H9 (cell line): ENCODE results near the gene SORCS2. TPM values are rescaled to one million over a fixed set of nuclear protein-coding genes. Genes with fewer than 3 reads are reported as not detected.

Source experiments
- DNase-seq: peaks from one replicate; pipeline ENCODE4 v3.0.0-alpha.2; 2017
- H2AFZ ChIP-seq: one replicate; pipeline ENCODE4 v1.6.1; 2013; ENCODE audit warnings: mild to moderate bottlenecking, low read length, control low read depth, moderate library complexity
- H2AK5ac ChIP-seq: 2 replicates; pipeline ENCODE4 v1.6.1; 2013; ENCODE audit warnings: low read length, control low read depth, mixed read lengths; ENCODE audit not compliant: insufficient read length
- H2BK120ac ChIP-seq: one replicate; pipeline ENCODE4 v1.6.1; 2013; ENCODE audit warnings: low read depth, mild to moderate bottlenecking, low read length, control low read depth, inconsistent platforms; ENCODE audit not compliant: poor library complexity, severe bottlenecking
- H2BK12ac ChIP-seq: 2 replicates; pipeline ENCODE4 v1.6.1; 2013; ENCODE audit warnings: low read length, control low read depth, mixed read lengths, low read depth; ENCODE audit not compliant: insufficient read length
- H2BK15ac ChIP-seq: 2 replicates; pipeline ENCODE4 v1.6.1; 2013; ENCODE audit warnings: low read depth, low read length, control low read depth
- H2BK20ac ChIP-seq: one replicate; pipeline ENCODE4 v1.6.1; 2013; ENCODE audit warnings: low read depth, mild to moderate bottlenecking, low read length, control low read depth, inconsistent platforms; ENCODE audit not compliant: poor library complexity, severe bottlenecking
- H2BK5ac ChIP-seq: 2 replicates; pipeline ENCODE4 v1.6.1; 2013; ENCODE audit warnings: low read length, control low read depth, mixed read lengths; ENCODE audit not compliant: insufficient read length
- H3K14ac ChIP-seq: 2 replicates; pipeline ENCODE4 v1.6.1; 2013; ENCODE audit warnings: low read length, control low read depth; ENCODE audit not compliant: insufficient read depth
- H3K18ac ChIP-seq: 2 replicates; pipeline ENCODE4 v1.6.1; 2013; ENCODE audit warnings: low read depth, mild to moderate bottlenecking, mixed read lengths, low read length, control low read depth; ENCODE audit not compliant: insufficient read length
- H3K23ac ChIP-seq: 2 replicates; pipeline ENCODE4 v1.6.1; 2013; ENCODE audit warnings: low read length, control low read depth, mixed read lengths, low read depth; ENCODE audit not compliant: insufficient read length
- H3K23me2 ChIP-seq: 2 replicates; pipeline ENCODE4 v1.6.1; 2013; ENCODE audit warnings: low read depth, mild to moderate bottlenecking, mixed read lengths, low read length, control low read depth; ENCODE audit not compliant: insufficient read length, poor library complexity, severe bottlenecking
- H3K27ac ChIP-seq: 2 replicates; pipeline ENCODE4 v1.5.1; 2013; ENCODE audit warnings: low read length, control low read depth, mixed read lengths, low read depth; ENCODE audit not compliant: insufficient read length
- H3K27me3 ChIP-seq: 2 replicates; pipeline ENCODE4 v1.6.1; 2013; ENCODE audit warnings: low read length, control low read depth, inconsistent platforms; ENCODE audit not compliant: insufficient read depth
- H3K4ac ChIP-seq: 2 replicates; pipeline ENCODE4 v1.6.1; 2013; ENCODE audit warnings: low read depth, mild to moderate bottlenecking, control low read depth, inconsistent platforms, low read length, moderate library complexity
- H3K4me1 ChIP-seq: 2 replicates; pipeline ENCODE4 v1.6.1; 2013; ENCODE audit warnings: low read length, control low read depth, inconsistent platforms; ENCODE audit not compliant: insufficient read depth
- H3K4me2 ChIP-seq: 2 replicates; pipeline ENCODE4 v1.6.1; 2013; ENCODE audit warnings: low read length, control low read depth, mixed read lengths; ENCODE audit not compliant: insufficient read length, insufficient read depth
- H3K56ac ChIP-seq: 2 replicates; pipeline ENCODE4 v1.6.1; 2013; ENCODE audit warnings: low read depth, mild to moderate bottlenecking, mixed read lengths, low read length, control low read depth; ENCODE audit not compliant: insufficient read length
- H3K79me1 ChIP-seq: 2 replicates; pipeline ENCODE4 v1.6.1; 2013; ENCODE audit warnings: low read depth, mild to moderate bottlenecking, moderate library complexity, low read length, control low read depth, inconsistent platforms; ENCODE audit not compliant: insufficient read depth, poor library complexity, severe bottlenecking
- H3K79me2 ChIP-seq: 2 replicates; pipeline ENCODE4 v1.6.1; 2013; ENCODE audit warnings: low read length, control low read depth, inconsistent platforms; ENCODE audit not compliant: insufficient read depth
- H3K9ac ChIP-seq: 2 replicates; pipeline ENCODE4 v1.6.1; 2013; ENCODE audit warnings: low read length, control low read depth, mixed read lengths; ENCODE audit not compliant: insufficient read length; ENCODE audit errors: extremely low read depth
- H3K9me3 ChIP-seq: one replicate; pipeline ENCODE4 v1.6.1; 2013; ENCODE audit warnings: low read depth, low read length, inconsistent platforms; ENCODE audit not compliant: control insufficient read depth
- H3T11ph ChIP-seq: one replicate; pipeline ENCODE4 v1.6.1; 2013; ENCODE audit warnings: mild to moderate bottlenecking, low read length, control low read depth, inconsistent platforms
- H4K20me1 ChIP-seq: one replicate; pipeline ENCODE4 v1.6.1; 2013; ENCODE audit not compliant: control insufficient read depth, insufficient read length, insufficient read depth
- H4K5ac ChIP-seq: 2 replicates; pipeline ENCODE4 v1.6.1; 2013; ENCODE audit warnings: low read depth, mild to moderate bottlenecking, mixed read lengths, low read length, control low read depth; ENCODE audit not compliant: insufficient read length
- H4K8ac ChIP-seq: replicated peaks from 2 replicates; pipeline ENCODE4 v1.6.1; 2013; ENCODE audit warnings: low read length, control low read depth, mixed read lengths, low read depth; ENCODE audit not compliant: insufficient read length
- H4K91ac ChIP-seq: 2 replicates; pipeline ENCODE4 v1.6.1; 2013; ENCODE audit warnings: low read depth, mild to moderate bottlenecking, moderate library complexity, mixed read lengths, low read length, control low read depth; ENCODE audit not compliant: insufficient read length
- H3K27ac Mint-ChIP-seq, 3 experiments: 2 replicates in 2 of 3; 3 replicates in 1 of 3; pipeline ENCODE4 v1.8.0; 2020 to 2021; ENCODE audit warnings: mixed read lengths in 3 of 3, mild to moderate bottlenecking in 1 of 3, moderate library complexity in 1 of 3
- H3K27me3 Mint-ChIP-seq: 2 replicates; pipeline ENCODE4 v1.8.0; 2021; ENCODE audit warnings: low read depth, mild to moderate bottlenecking, moderate library complexity, mixed read lengths
- H3K36me3 Mint-ChIP-seq, 3 experiments: 2 replicates in 2 of 3; 3 replicates in 1 of 3; pipeline ENCODE4 v1.8.0; 2020 to 2021; ENCODE audit warnings: low read depth in 3 of 3, mixed read lengths in 3 of 3; ENCODE audit not compliant: insufficient read depth in 1 of 3
- H3K4me1 Mint-ChIP-seq, 2 experiments: 2 replicates each; pipeline ENCODE4 v1.8.0; 2020; ENCODE audit warnings: mixed read lengths in 2 of 2
- H3K4me3 Mint-ChIP-seq, 2 experiments: 2 replicates in 1 of 2; 3 replicates in 1 of 2; pipeline ENCODE4 v1.8.0; 2020 to 2021; ENCODE audit warnings: mild to moderate bottlenecking in 2 of 2, mixed read lengths in 2 of 2, moderate library complexity in 1 of 2
- H3K9me3 Mint-ChIP-seq, 2 experiments: 2 replicates in 1 of 2; 3 replicates in 1 of 2; pipeline ENCODE4 v1.8.0; 2020; ENCODE audit warnings: mild to moderate bottlenecking in 2 of 2, mixed read lengths in 2 of 2, moderate library complexity in 1 of 2
- CTCF ChIP-seq: fragments of 200-600 bp; sonication (generic); conservative IDR thresholded peaks from 3 replicates; pipeline ENCODE4 v1.8.0; 2021; ENCODE audit warnings: antibody characterized with exemption, mild to moderate bottlenecking
- WGBS: extraction: QIAGEN DNeasy Blood & Tissue Kit; methylation state at CpG from one replicate; pipeline ENCODE4 v1.1.7; 2013; ENCODE audit warnings: missing lambda C conversion rate, low lambda C conversion rate, mixed read lengths; ENCODE audit not compliant: insufficient read length; ENCODE audit errors: extremely low coverage; 5-methylcytosine and 5-hydroxymethylcytosine counted together
- total RNA-seq: library from RNA; stranded (reverse); gene quantifications from 2 replicates; pipeline ENCODE4 v1.2.1, GENCODE V29; 2021

Gene SORCS2
- total RNA-seq, 1 experiment from 2014 or later = 0.57 TPM

GRCh38 chr4:7156761-7157488 is 35.4 kb upstream of the SORCS2 start:
- H3K18ac ChIP-seq = no peak overlapping the region
- Mint-ChIP-seq H3K27me3 (peaks cover 13% of the 10 kb centered on the region), H3K4me1 (peaks cover 11 to 27% of the 10 kb centered on the region in 2 experiments), H3K36me3 (no peaks in the 10 kb centered on the region), H3K27ac (no peak overlapping the region; a peak in 1 of 7 replicates), H3K9me3 (no peaks in the 10 kb centered on the region), H3K4me3 (no peak overlapping the region)
- no peak overlapping the region for H3T11ph ChIP-seq
- H2AK5ac ChIP-seq = no peak overlapping the region
- no peaks in the 10 kb centered on the region for H3K4me1 ChIP-seq
- no peak overlapping the region for H4K91ac ChIP-seq
- H3K4me2 ChIP-seq = no peak overlapping the region
- H3K23ac ChIP-seq = no peak overlapping the region
- H4K8ac ChIP-seq = no peak overlapping the region
- no peak overlapping the region for H3K14ac ChIP-seq
- no peak overlapping the region for H3K27ac ChIP-seq
- no peaks in the 10 kb centered on the region for H3K9me3 ChIP-seq
- TF ChIP-seq CTCF = peak; percentile 71
- H3K4ac ChIP-seq = no peak overlapping the region
- no peak overlapping the region for H2BK12ac ChIP-seq
- peak; percentile 79 for DNase-seq
- no peak overlapping the region for H2BK15ac ChIP-seq
- WGBS = no CpG with 5 or more reads among the region's 12 CpGs
- H4K20me1 ChIP-seq = no peaks in the 10 kb centered on the region
- H3K79me2 ChIP-seq = no peaks in the 10 kb centered on the region
- no peaks in the 10 kb centered on the region for H3K27me3 ChIP-seq
- no peak overlapping the region for H2BK120ac ChIP-seq
- H2BK5ac ChIP-seq = no peak overlapping the region
- H4K5ac ChIP-seq = no peak overlapping the region
- H2BK20ac ChIP-seq = no peak overlapping the region
- no peak overlapping the region for H2AFZ ChIP-seq
- H3K23me2 ChIP-seq = no peaks in the 10 kb centered on the region
- H3K9ac ChIP-seq = no peak overlapping the region
- no peak overlapping the region for H3K56ac ChIP-seq
- H3K79me1 ChIP-seq = no peaks in the 10 kb centered on the region
